AG09309 (cell line): ENCODE measurements around the gene FECH.

ENCODE experiments used
- DNase-seq: peaks from one replicate; pipeline ENCODE4 v3.0.0-alpha.2; 2010; ENCODE audit warnings: low read depth
- H3K4me3 ChIP-seq: 2 replicates; pipeline ENCODE4 v1.5.1; 2011; ENCODE audit warnings: mild to moderate bottlenecking, low read depth, low read length, moderate library complexity; ENCODE audit not compliant: control insufficient read depth
- TF ChIP-seq, protein P1 (sequence below): IDR thresholded peaks from 2 replicates; pipeline ENCODE4 v1.5.1; 2011; ENCODE audit warnings: mild to moderate bottlenecking, low read depth, low read length, inconsistent platforms; ENCODE audit not compliant: insufficient read depth, control insufficient read depth; ENCODE audit errors: missing control alignments

Gene FECH

DNA sequence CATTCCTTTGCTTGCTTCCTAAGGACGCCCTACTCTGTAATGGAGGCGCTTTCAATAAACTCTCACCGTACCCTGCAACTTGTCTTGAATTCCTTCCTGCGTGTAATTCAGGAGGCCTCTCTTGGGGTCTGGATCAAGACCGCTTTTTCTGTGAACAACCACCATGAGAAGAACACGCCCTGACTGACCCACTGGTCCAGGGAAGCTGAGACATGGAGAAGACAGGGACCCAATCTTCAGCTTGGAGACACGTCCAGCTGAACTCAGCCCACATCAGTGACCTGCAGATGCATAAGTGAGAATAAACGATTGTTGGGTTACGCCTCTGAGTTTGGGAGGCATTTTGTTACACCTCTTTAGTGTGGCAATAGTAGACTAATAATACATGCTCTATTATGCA is 42.9 kb upstream of the FECH start:
- no peak overlapping the region for H3K4me3 ChIP-seq
- no peak for DNase-seq
- TF ChIP-seq, protein P1, sequence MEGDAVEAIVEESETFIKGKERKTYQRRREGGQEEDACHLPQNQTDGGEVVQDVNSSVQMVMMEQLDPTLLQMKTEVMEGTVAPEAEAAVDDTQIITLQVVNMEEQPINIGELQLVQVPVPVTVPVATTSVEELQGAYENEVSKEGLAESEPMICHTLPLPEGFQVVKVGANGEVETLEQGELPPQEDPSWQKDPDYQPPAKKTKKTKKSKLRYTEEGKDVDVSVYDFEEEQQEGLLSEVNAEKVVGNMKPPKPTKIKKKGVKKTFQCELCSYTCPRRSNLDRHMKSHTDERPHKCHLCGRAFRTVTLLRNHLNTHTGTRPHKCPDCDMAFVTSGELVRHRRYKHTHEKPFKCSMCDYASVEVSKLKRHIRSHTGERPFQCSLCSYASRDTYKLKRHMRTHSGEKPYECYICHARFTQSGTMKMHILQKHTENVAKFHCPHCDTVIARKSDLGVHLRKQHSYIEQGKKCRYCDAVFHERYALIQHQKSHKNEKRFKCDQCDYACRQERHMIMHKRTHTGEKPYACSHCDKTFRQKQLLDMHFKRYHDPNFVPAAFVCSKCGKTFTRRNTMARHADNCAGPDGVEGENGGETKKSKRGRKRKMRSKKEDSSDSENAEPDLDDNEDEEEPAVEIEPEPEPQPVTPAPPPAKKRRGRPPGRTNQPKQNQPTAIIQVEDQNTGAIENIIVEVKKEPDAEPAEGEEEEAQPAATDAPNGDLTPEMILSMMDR, result no peak

DNA sequence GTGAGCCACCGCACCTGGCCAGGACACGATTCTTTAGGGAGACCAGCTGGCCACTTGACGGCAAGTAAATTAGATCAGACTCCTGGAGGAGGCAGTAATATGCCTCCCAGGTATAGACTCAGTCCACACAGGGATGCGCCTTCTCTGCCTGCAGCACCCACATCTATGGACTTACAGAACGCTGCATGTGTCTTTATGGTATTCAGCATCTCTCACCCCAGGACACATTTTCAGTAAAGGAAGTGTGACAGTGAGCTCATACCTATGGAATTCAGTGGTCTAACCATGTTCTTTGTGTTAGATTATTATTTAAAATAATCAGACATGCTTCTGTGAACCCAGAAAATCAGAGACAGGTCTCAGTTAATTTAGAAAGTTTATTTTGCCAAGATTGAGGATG is 41.0 kb upstream of the FECH start:
- TF ChIP-seq, protein P1, result no peak
- DNase-seq, result no peak
- H3K4me3 ChIP-seq, result no peak overlapping the region

DNA sequence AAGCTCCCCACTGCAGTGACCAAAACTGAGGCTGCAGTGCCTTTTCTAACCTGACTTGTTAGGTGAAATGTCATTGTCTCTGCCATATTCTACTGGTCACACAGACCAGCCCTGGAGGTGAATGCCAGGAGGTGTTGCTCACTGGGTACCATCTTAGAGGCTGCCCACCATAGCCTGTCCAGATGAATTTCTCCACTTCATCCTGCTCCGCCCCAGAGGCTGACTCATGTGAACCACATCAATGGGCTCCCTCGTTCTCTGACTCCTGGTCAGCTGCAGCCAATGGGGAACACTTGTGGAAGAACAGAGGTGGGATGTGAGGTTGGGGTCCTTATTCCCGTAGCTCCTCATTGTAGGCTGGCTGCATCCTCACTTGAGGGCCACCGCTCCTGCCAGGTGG is 38.5 kb upstream of the FECH start:
- no peak overlapping the region for H3K4me3 ChIP-seq
- TF ChIP-seq, protein P1, result no peak
- DNase-seq, result no peak

DNA sequence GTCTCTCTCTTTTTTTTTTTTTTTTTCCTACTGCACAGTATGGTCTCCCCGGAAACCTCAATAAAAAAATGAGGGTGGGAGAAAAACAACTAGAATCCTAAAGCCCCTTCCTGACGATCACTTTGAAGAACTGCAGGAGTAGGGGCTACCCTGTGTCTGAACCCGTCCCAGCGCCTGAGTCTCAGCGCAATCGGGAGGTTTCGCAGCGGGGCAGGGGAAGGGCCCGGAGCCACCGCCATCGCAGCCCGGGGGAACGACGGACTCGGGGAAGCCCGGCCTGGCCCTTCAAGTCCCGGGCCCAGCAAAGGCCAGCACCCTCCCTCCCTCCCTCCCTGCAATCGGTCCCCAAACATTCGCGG is 34.7 kb upstream of the FECH start:
- peak overlapping the region; percentile 90 for H3K4me3 ChIP-seq
- TF ChIP-seq, protein P1, result no peak
- no peak for DNase-seq

DNA sequence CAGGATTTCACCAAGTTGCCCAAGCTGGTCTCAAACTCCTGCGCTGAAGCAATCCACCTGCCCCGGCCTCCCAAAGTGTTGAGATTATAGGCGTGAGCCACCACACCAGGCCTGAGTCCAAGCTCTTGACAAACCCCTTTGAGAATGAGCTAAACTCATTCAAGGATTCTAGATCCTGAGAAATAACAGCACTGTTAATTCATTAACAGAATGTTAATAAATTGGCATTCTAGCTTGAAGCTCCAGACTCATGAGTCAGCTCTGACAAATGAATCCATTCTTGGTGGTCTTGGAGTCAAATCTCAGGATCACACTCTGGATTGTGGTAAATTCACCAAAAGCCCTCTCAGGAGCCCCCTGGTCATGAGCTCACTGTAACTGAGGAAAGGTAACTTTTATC is 33.4 kb upstream of the FECH start:
- no peak for DNase-seq
- TF ChIP-seq, protein P1, result no peak
- H3K4me3 ChIP-seq, result no peak overlapping the region

DNA sequence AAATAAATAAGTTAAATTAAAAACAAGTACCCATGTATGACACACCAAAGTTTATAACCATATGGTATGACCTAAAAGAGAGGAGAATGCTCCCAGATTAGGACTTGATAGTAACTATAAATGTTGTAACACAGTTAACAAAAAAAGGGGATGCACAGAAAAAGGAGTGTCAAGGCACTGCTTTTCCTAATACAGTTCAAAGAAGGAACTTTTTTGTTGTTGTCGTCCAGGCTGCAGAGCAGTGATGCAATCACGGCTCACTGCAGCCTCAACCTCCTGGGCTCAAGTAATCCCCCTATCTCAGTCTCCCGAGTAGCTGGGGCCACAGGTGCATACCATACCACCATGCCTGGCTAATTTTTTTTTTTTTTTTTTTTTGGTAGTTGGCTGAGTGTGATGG is 32.4 kb upstream of the FECH start:
- no peak overlapping the region for H3K4me3 ChIP-seq
- no peak for DNase-seq
- TF ChIP-seq, protein P1, result no peak

DNA sequence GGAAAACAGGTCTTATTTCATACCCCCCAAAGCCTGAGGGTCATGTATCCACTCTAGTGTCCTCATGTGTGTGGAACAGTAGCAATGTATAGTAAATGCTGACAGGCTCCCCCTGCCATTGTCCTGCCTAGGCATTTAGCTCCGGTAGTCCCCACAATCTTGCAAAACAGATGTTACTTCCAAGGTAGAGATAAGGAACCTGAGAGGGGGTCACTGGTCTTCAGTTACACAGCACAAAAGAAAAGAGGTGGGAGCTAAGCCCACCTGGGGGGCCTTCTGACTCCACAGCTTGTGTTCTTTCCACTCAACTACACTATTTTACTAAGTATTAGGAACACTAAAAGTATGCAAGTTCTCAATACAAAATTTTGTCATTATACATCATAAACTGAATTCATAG is 17.4 kb upstream of the FECH start:
- DNase-seq, result no peak
- no peak overlapping the region for H3K4me3 ChIP-seq
- TF ChIP-seq, protein P1, result no peak
